ENCODE measurements around the gene MRPS17.

Gene MRPS17

DNA sequence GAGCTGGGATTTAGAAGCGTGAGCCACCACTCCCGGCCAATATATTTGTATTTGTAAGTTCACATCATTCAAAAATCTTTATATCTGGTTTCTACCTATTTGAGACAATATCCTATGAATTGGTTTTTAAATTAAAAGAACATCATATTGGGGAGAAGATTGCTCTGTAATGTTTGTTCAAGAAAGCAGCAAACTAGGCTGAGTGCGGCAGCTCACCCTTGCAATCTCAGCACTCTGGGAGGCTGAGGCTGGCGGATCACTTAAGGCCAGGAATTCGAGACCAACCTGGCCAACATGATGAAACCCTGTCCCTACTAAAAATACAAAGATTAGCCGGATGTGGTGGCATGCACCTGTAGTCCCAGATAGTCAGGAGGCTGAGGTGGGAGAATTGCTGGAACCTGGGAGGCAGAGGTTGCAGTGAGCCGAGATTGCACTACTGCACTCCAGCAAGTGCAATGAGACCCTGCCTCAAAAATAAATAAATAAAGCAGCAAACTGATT lies 22.1 kb downstream of the MRPS17 start:
- no peak for DNase-seq

DNA sequence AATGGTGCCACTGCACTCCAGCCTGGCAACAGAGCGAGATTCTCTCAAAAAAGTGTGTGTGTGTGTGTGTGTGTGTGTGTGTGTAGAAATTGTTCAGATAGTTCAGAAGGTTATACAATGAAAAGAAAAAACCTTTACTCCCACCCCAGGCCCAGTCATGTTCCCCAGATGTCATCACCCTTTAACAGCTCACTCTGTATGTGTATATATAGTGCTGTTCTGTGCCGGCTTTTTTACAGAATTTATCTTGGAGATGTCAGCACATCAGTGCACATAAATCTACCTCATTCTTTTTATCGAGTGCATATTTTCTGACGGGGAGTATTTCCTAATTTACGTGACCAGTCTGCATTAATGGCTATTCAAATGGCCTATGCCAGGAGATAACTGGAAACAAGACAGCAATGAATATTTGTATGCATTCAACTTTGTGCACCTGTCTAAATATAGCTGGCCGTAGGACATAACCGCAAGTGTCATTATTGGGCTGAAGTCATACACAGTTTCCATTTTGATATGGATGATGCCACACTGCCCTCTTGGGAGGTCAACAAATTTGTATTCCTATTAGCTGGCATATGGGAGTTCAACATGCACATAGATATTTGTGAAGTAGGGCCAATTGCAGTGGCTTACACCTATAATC lies 24.4 kb downstream of the MRPS17 start:
- DNase-seq = no peak

DNA sequence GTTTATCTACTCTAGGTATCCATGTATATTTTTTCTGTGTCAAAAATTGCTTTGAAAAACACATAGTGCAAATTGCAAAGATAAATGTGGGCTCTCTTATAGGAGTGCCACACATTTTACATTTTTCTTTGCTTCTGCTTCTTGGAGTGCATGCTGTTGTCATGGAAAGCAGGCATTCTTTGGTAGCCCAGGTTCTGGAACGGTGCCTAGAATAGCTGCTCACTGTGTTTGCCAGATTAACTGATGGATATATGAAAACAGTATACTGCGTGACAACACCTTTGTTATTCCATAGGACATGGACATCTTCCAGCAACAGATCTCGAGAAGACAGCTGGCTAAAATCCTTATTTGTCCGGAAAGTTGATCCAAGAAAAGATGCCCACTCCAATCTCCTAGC lies 26.2 kb downstream of the MRPS17 start:
- DNase-seq = no peak

DNA sequence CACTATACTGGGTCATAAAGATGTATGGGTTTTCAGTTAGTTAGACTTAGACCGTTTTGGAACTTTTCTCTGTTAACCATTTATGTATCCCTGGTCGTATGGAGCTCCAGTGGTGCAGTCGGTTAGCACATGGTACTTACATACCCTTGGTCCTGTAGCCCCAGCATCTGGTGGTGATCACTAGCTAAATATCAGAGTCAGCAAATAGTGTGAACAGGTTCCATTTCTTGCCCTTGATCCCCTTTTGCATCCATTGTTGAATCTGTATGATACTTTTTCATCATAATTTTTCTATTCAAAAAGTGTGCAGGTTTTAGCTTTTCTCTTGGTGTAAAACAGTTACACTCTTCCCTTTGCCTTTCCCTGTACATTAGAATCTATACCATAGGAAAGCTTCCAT lies 28.6 kb downstream of the MRPS17 start:
- DNase-seq = no peak

DNA sequence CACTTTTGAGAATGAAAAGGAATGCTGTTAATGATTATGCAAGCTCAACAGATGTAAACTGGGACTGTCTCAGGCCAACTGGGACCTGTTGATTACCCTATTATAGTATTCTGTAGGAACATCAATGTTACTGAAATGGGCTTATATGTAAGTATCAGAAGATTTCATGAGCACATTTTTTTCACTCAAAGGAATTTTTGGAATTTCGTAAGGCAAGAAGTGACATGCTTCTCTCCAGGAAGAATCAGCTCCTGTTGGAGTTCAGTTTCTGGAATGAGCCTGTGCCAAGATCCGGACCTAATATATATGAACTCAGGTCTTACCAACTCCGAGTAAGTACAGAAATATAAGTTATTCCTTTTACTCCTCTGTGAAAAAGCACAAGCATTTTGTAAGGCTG lies 31.9 kb downstream of the MRPS17 start:
- no peak for DNase-seq

DNA sequence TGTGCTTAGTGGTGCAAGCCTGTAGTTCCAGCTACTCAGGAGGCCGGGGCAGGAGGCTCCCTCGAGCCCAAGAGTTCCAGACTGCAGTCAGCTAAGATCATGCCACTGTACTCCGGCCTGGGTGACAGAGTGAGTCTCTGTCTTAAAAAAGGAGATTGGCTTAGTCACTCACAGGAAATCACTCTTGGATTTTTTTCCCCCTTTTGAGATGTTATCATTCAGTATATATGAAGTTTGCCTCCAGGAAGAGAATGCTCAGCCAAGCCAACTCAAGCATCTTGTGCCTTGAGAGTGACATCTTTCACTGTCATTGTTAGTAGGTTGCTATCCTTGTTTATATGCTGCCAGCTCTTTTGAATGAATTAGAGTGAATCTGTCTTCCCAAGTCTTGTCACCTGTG lies 40.7 kb downstream of the MRPS17 start:
- no peak for DNase-seq

DNA sequence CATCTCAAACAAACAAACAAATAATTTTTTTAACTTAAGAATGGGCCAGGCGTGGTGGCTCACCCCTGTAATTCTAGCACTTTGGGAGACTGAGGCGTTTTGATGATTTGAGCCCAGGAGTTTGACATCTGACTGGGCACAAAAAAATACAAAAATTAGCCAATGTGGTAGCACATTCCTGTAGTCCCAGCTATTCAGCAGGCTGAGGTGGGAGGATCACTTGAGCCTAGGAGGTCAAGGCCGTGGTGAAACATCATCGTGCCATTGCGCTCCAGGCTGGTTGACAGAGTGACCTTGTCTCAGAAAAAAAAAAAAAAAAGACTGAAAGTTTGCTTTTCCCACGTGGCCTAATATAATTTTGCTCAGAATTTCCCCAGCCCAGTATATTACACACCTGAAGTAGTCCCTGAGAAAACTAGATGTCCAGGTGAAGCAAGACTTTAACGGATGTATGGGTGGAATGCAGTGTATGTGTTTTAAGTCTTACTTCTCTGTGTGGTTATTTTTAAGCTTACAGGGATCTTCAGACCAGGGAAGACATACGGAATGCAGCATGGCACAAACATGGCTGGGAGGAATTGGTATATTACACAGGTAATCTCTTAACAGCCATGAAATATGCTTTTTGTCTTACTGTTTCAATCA lies 45.3 kb downstream of the MRPS17 start:
- no peak for DNase-seq

DNA sequence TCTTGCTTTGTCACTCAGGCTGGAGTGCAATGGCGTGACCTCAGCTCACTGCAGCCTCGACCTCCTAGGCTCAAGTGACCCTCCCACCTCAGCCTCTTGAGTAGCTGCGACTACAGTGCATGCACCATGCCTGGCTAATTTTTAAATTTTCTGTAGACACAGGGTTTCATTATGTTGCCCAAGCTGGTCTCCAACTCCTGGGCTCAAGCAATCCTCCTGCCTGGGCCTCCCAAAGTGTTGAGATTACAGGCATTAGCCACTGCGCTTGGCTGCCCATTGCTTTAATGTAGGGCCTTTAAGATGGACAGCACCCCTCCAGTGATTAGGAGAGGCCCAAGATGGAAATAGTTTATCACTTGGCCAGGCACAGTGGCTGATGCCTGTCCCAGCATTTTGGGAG lies 52.1 kb downstream of the MRPS17 start:
- no peak for DNase-seq

Measured in stimulated activated naive CD4-positive, alpha-beta T cell treated with Interleukin-2 at 50 U/mL for 16 hours (primary cell).